Spleen (tissue), 11 donors: ENCODE results near the gene CHMP3. TPM values are rescaled to one million over a fixed set of nuclear protein-coding genes. Genes with fewer than 3 reads are reported as not detected.
"Not testable (repeated sequence)": the region's sequence is repeated elsewhere in the genome, so short reads cannot be mapped to it uniquely, and the experiment has no call there.

Source experiments
- DNase-seq: peaks from one replicate; pipeline ENCODE4 v3.0.0-alpha.2; 2020
- H3K27ac ChIP-seq, 8 donors: fragments of 200-600 bp; sonication (generic) in 7 of 8; 1 replicate in 4 of 8; 2 replicates in 4 of 8; pipeline versions ENCODE4 v1.5.0 to v1.8.0; 2016 to 2021; ENCODE audit warnings: inconsistent platforms in 4 of 8, mild to moderate bottlenecking in 4 of 8, moderate library complexity in 1 of 8
- H3K27me3 ChIP-seq, 7 donors: fragments of 200-600 bp; sonication (generic) in 6 of 7; replicated peaks in 1 of 7; 1 replicate in 4 of 7; 2 replicates in 3 of 7; pipeline versions ENCODE4 v1.5.0 to v1.8.0; 2016 to 2021; ENCODE audit warnings: inconsistent platforms in 3 of 7, mild to moderate bottlenecking in 1 of 7
- H3K36me3 ChIP-seq, 6 donors: fragments of 200-600 bp; sonication (generic) in 5 of 6; 1 replicate in 4 of 6; 2 replicates in 2 of 6; pipeline versions ENCODE4 v1.5.0 to v1.8.0; 2016 to 2021; ENCODE audit warnings: inconsistent platforms in 2 of 6
- H3K4me1 ChIP-seq, 6 donors: fragments of 200-600 bp; sonication (generic) in 5 of 6; 1 replicate in 3 of 6; 2 replicates in 3 of 6; pipeline versions ENCODE4 v1.5.0 to v1.8.0; 2016 to 2021; ENCODE audit warnings: inconsistent platforms in 3 of 6
- H3K4me3 ChIP-seq, 8 donors: fragments of 200-600 bp; sonication (generic) in 7 of 8; 1 replicate in 4 of 8; 2 replicates in 4 of 8; pipeline versions ENCODE4 v1.5.0 to v1.8.0; 2016 to 2021; ENCODE audit warnings: inconsistent platforms in 4 of 8, mild to moderate bottlenecking in 4 of 8, moderate library complexity in 2 of 8
- H3K9me3 ChIP-seq, 8 donors: fragments of 200-600 bp; sonication (generic) in 7 of 8; 1 replicate in 4 of 8; 2 replicates in 4 of 8; pipeline versions ENCODE4 v1.5.0 to v1.8.0; 2016 to 2021; ENCODE audit warnings: inconsistent platforms in 4 of 8
- POLR2A ChIP-seq, 3 donors: fragments of 450-650 bp; IDR thresholded peaks; one replicate each; pipeline ENCODE4 v1.5.1; 2017; ENCODE audit warnings: antibody characterized with exemption in 3 of 3, mild to moderate bottlenecking in 1 of 3
- POLR2AphosphoS5 ChIP-seq, 3 donors: sonication (generic); formaldehyde crosslinking; IDR thresholded peaks; one replicate each; pipeline ENCODE4 v1.5.1; 2017; ENCODE audit warnings: antibody characterized with exemption in 3 of 3
- WGBS, 5 donors: extraction: QIAGEN DNeasy Blood & Tissue Kit in 3 of 5; methylation state at CpG; one replicate each; pipeline versions ENCODE4 v1.1.5 to v1.1.7; 2013 to 2018; 5-methylcytosine and 5-hydroxymethylcytosine counted together
- intact Hi-C: fragments of 100-400 bp; cut with DNase I; formaldehyde crosslinking; loops from one replicate; pipeline ENCODE4 v1.15.0; 2023; ENCODE audit warnings: low total_unique reads
- polyA plus RNA-seq, 3 donors: library from polyadenylated mRNA; stranded (reverse); fragments of 200-250 nt; gene quantifications; one replicate each; pipeline ENCODE4 v1.2.1, GENCODE V29; 2013
- total RNA-seq, 7 donors: library from RNA; depleted of rRNA in 3 of 7; stranded (reverse); fragments of >200 nt in 3 of 7; fragmentation: NEBNext Ultra II Directional in 4 of 7; extraction: Animal tissue kit (Norgen Biotek cat#: 25700) in 4 of 7; gene quantifications; one replicate each; pipeline versions ENCODE4 v1.1.0 to v1.2.1, GENCODE V29; 2016 to 2021
- TF ChIP-seq, protein P1 (sequence below), 11 experiments: fragments of 200-600 bp in 7 of 11; fragments of 450-650 bp in 4 of 11; sonication (generic) in 4 of 11; IDR thresholded peaks in 8 of 11; conservative IDR thresholded peaks in 3 of 11; 1 replicate in 7 of 11; 2 replicates in 4 of 11; pipeline versions ENCODE4 v1.4.0 to v1.8.0; 2016 to 2021; ENCODE audit warnings: antibody characterized with exemption in 11 of 11, inconsistent platforms in 4 of 11, mild to moderate bottlenecking in 1 of 11
- donor health status: healthy with polysubstance abuse.
- donor health status: DM: no; HTN: no; CAD: no; lungs with moderate emphysema.
- donor health status: DM: no; HTN: no; CAD: no.
- donor health status: Bipolar disorder and iron deficiency.
- donor health status: healthy.
- donor health status: DM: no; HTN: no; CAD: no.
- donor health status: DM: yes; HTN: yes; CAD: no.

Gene CHMP3
- total and polyA plus RNA-seq, 10 donors: 33.6 to 125 (median 79.3) TPM

DNA sequence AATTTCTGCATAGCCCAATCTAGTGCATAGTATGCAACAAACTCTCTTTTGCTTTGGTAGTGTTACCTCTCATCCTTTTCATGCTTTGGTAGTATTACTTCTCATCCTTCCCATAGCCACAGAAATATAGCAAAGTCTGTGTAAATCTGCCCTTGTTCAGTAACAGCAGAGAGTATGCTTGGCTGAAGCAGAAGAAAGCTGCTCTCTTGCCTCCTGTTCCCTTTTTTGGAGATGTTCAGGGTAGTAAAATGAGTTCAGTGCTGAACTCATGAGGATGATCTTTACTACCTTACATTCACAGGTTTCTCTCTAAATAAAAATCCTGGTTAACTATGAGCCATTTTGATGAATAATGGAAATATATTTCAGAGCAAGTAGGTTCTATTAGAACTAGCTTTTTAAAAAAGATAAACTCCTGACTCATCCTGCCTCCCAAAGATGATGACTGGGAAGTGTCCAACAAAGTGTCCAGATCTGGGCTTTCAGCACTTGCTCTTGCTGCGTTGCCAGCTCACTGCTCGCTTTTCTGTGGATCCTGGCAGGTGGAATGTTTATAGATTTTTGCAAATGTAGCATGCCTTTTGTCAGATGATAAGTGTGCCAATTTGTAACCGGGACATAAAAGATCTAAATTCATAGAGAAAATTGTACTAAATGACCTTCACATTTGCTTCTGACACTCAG is 29.4 kb upstream of the CHMP3 start:
- Histone ChIP-seq H3K27me3 (no peaks in the 10 kb centered on the region), H3K36me3 (no peaks in the 10 kb centered on the region), H3K27ac (no peak overlapping the region), H3K9me3 (peaks cover 0 to 6% (median 0%) of the 10 kb centered on the region in 8 donors), H3K4me3 (no peak overlapping the region), H3K4me1 (no peaks in the 10 kb centered on the region)
- DNase-seq: no peak
- TF ChIP-seq, protein P1, sequence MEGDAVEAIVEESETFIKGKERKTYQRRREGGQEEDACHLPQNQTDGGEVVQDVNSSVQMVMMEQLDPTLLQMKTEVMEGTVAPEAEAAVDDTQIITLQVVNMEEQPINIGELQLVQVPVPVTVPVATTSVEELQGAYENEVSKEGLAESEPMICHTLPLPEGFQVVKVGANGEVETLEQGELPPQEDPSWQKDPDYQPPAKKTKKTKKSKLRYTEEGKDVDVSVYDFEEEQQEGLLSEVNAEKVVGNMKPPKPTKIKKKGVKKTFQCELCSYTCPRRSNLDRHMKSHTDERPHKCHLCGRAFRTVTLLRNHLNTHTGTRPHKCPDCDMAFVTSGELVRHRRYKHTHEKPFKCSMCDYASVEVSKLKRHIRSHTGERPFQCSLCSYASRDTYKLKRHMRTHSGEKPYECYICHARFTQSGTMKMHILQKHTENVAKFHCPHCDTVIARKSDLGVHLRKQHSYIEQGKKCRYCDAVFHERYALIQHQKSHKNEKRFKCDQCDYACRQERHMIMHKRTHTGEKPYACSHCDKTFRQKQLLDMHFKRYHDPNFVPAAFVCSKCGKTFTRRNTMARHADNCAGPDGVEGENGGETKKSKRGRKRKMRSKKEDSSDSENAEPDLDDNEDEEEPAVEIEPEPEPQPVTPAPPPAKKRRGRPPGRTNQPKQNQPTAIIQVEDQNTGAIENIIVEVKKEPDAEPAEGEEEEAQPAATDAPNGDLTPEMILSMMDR (IDR thresholded peaks at IDR 0.05 in 8 of 11, conservative IDR thresholded peaks at IDR 0.05 in 3 of 11): no peak
- TF ChIP-seq POLR2A (IDR thresholded peaks at IDR 0.05): no peak
- TF ChIP-seq POLR2AphosphoS5 (IDR thresholded peaks at IDR 0.05): no peak
- intact Hi-C loops: no loop called here
- 82 to 92% (median 88%) methylated on average over 3 of the region's 3 CpGs for WGBS, 5 donors

DNA sequence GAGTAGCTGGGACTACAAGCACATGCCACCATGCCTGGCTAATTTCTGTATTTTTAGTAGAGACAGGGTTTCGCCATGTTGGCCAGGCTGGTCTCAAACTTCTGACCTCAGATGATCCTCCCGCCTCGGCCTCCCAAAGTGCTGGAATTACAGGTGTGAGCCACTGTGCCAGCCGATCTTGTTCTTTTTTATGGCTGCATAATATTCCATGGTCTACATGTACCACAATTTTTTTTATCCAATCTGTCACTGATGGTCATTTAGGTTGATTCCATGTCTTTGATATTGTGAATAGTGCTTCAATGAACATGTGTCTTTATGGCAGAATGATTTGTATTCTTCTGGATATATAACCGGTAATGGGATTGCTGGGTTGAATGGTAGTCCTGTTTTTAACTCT is 26.5 kb upstream of the CHMP3 start:
- intact Hi-C loops, H3K4me1 ChIP-seq, H3K9me3 ChIP-seq, H3K4me3 ChIP-seq, DNase-seq, H3K36me3 ChIP-seq, H3K27me3 ChIP-seq, H3K27ac ChIP-seq: not testable (repeated sequence)
- WGBS, 5 donors: 95 to 99% (median 96%) methylated on average over 5 of the region's 5 CpGs

DNA sequence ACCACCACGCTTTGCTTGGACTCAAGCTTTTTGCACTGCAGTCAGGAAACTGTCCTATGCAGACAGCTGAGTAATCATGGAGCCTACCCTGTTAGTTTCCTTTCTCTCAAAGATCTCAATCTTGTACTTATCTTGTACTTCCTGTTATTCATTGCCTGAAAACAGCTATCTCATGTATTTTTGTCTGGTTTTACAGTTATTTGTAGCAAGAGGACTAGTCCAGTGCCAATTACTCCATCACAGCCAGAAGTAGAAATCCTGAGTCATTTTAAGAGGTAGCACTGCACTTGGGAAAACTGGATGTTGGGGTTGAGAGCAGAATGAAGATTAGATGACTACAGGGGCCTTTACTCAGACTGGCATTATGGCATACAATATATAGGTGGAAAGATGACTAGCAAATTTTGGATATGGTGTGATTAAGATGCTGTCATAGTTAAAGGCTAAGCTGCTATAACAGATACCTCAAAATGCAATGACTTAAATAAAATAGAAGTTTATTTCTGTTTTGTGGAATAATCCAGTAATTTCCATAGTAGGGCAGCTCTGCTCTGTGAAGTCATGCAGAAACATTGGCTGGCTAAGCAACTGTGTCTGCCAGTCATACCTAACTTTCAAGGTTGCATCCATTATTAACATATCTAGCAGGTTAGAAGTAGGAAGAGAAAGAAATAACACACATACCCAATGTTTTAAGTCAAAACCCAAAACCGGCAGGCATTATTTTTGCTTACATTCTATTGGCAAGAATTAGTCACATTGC is 21.1 kb upstream of the CHMP3 start:
- Histone ChIP-seq H3K4me3 (no peak overlapping the region), H3K27me3 (no peaks in the 10 kb centered on the region), H3K36me3 (no peaks in the 10 kb centered on the region), H3K4me1 (peaks cover 0 to 16% (median 9%) of the 10 kb centered on the region in 6 donors), H3K9me3 (no peaks in the 10 kb centered on the region), H3K27ac (peak overlapping the region; percentile 22 to 72 (median 53))
- intact Hi-C loops: no loop called here
- TF ChIP-seq POLR2AphosphoS5 (IDR thresholded peaks at IDR 0.05) (no peak), POLR2A (IDR thresholded peaks at IDR 0.05) (no peak)
- TF ChIP-seq, protein P1 (IDR thresholded peaks at IDR 0.05 in 8 of 11, conservative IDR thresholded peaks at IDR 0.05 in 3 of 11): no peak
- WGBS, 5 donors: 40 to 57% (median 45%) methylated on average over 2 of the region's 2 CpGs
- DNase-seq: no peak

DNA sequence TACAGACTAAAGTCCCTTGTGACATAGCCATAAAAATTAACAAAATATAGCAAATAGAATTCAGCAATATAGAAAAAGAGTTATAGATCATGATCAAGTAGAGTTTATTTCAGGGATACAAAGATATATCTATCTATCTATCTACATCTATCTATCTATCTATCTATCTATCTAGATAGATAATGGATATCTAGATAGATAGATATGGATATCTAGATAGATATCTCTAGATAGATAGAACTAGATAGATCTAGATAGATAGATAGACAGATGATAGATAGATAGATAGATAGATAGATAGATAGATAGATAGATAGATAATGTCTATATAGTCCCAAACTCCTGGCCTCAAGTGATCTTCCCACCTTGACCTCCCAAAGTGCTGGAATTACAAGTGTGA is 17.3 kb upstream of the CHMP3 start:
- TF ChIP-seq POLR2AphosphoS5 (IDR thresholded peaks at IDR 0.05): no peak
- TF ChIP-seq, protein P1 (IDR thresholded peaks at IDR 0.05 in 8 of 11, conservative IDR thresholded peaks at IDR 0.05 in 3 of 11): no peak
- no peak for TF ChIP-seq POLR2A (IDR thresholded peaks at IDR 0.05)

More for the DNA sequence above, 17.3 kb upstream of the CHMP3 start:
- Histone ChIP-seq H3K27me3 (no peaks in the 10 kb centered on the region), H3K4me1 (peaks cover 0 to 16% (median 9%) of the 10 kb centered on the region in 6 donors), H3K36me3 (no peaks in the 10 kb centered on the region), H3K4me3 (no peak overlapping the region), H3K27ac (no peak overlapping the region), H3K9me3 (peaks cover 0 to 7% (median 2%) of the 10 kb centered on the region in 8 donors)
- no peak for DNase-seq
- intact Hi-C loops: no loop called here
